IMR-90 (cell line): Measurements from ENCODE around the gene GNAZ. TPM values are rescaled to one million over a fixed set of nuclear protein-coding genes. Genes with fewer than 3 reads are reported as not detected.

Experiments used
- ATAC-seq: fragments of 200-7000 bp; cut with Tn5 transposase; 2 replicates; pipeline ENCODE4 v1.9.1; 2020; ENCODE audit warnings: low read depth, mild to moderate bottlenecking, moderate library complexity
- BruUV-seq: library from RNA; stranded (reverse); fragments of 400-500 nt; replicated peaks from 2 replicates; lab custom pipeline; 2021; lab: Mats Ljungman, UMichigan
- CTCF ChIA-PET: fragments of 300-600 bp; formaldehyde crosslinking; extraction: SDS; loops from one replicate; lab custom pipeline; 2021; ENCODE audit warnings: antibody characterized with exemption; lab: Yijun Ruan, JAX
- POLR2A ChIA-PET: fragments of 300-600 bp; sonication (Branson Sonifier 250); formaldehyde crosslinking; loops from one replicate; lab custom pipeline; 2022; ENCODE audit warnings: antibody characterized with exemption; ENCODE audit not compliant: unreplicated experiment; lab: Charles Lee
- DNase-seq: peaks from one replicate; pipeline ENCODE4 v3.0.0; 2013
- H2AFZ ChIP-seq: replicated peaks from 2 replicates; pipeline ENCODE3; 2013; ENCODE audit warnings: low read length, mild to moderate bottlenecking; ENCODE audit not compliant: poor library complexity
- H2AK5ac ChIP-seq: 2 replicates; pipeline ENCODE4 v1.6.1; 2013; ENCODE audit warnings: low read depth, low read length, inconsistent platforms
- H2AK9ac ChIP-seq: replicated peaks from 2 replicates; pipeline ENCODE3; 2013; ENCODE audit warnings: mild to moderate bottlenecking, low read depth, low read length, moderate library complexity; ENCODE audit not compliant: poor library complexity
- H2BK120ac ChIP-seq: 2 replicates; pipeline ENCODE4 v1.6.1; 2013; ENCODE audit warnings: low read depth, low read length, inconsistent platforms
- H2BK15ac ChIP-seq: 3 replicates; pipeline ENCODE4 v1.6.1; 2013; ENCODE audit warnings: low read depth, low read length, inconsistent platforms
- H2BK20ac ChIP-seq: 2 replicates; pipeline ENCODE4 v1.6.1; 2013; ENCODE audit warnings: low read depth, mild to moderate bottlenecking, inconsistent platforms, low read length, moderate library complexity
- H2BK5ac ChIP-seq: 2 replicates; pipeline ENCODE4 v1.6.1; 2013; ENCODE audit warnings: mild to moderate bottlenecking, low read depth, low read length, inconsistent platforms; ENCODE audit not compliant: poor library complexity, severe bottlenecking
- H3K14ac ChIP-seq: replicated peaks from 2 replicates; pipeline ENCODE4 v1.6.1; 2013; ENCODE audit warnings: low read depth, low read length, inconsistent platforms
- H3K18ac ChIP-seq: 2 replicates; pipeline ENCODE4 v1.6.1; 2013; ENCODE audit warnings: low read depth, low read length, control low read depth
- H3K23ac ChIP-seq: 2 replicates; pipeline ENCODE4 v1.6.1; 2013; ENCODE audit warnings: low read depth, low read length, inconsistent platforms
- H3K27ac ChIP-seq: 2 replicates; pipeline ENCODE4 v1.5.1; 2013; ENCODE audit warnings: mild to moderate bottlenecking, control low read depth, low read length; ENCODE audit not compliant: insufficient read depth
- H3K27me3 ChIP-seq: 2 replicates; pipeline ENCODE4 v1.6.1; 2013; ENCODE audit warnings: low read length; ENCODE audit not compliant: control insufficient read depth, insufficient read depth
- H3K36me3 ChIP-seq: 2 replicates; pipeline ENCODE4 v1.6.1; 2013; ENCODE audit warnings: low read length, mixed read lengths; ENCODE audit not compliant: control insufficient read depth, insufficient read depth
- H3K4ac ChIP-seq: 2 replicates; pipeline ENCODE4 v1.6.1; 2013; ENCODE audit warnings: low read depth, low read length, inconsistent platforms
- H3K4me1 ChIP-seq: 2 replicates; pipeline ENCODE4 v1.6.1; 2013; ENCODE audit warnings: low read length, mixed read lengths; ENCODE audit not compliant: control insufficient read depth, insufficient read depth
- H3K4me2 ChIP-seq: 2 replicates; pipeline ENCODE4 v1.6.1; 2013; ENCODE audit warnings: low read depth, mild to moderate bottlenecking, control low read depth, low read length, moderate library complexity
- H3K4me3 ChIP-seq: 2 replicates; pipeline ENCODE4 v1.5.1; 2013; ENCODE audit warnings: low read depth, mild to moderate bottlenecking, control low read depth, low read length, moderate library complexity; ENCODE audit not compliant: insufficient read depth
- H3K56ac ChIP-seq: 2 replicates; pipeline ENCODE4 v1.6.1; 2013; ENCODE audit warnings: low read length, inconsistent platforms; ENCODE audit not compliant: insufficient read depth; ENCODE audit errors: extremely low read depth
- H3K79me1 ChIP-seq, 2 experiments: 2 replicates each; pipeline ENCODE4 v1.6.1; 2013; ENCODE audit warnings: low read length in 2 of 2, inconsistent platforms in 1 of 2, low read depth in 1 of 2
- H3K9ac ChIP-seq: 2 replicates; pipeline ENCODE4 v1.6.1; 2013; ENCODE audit warnings: low read depth, low read length, control low read depth
- H3K9me1 ChIP-seq: 2 replicates; pipeline ENCODE4 v1.6.1; 2013; ENCODE audit warnings: low read length, inconsistent platforms; ENCODE audit not compliant: insufficient read depth
- H3K9me3 ChIP-seq: 2 replicates; pipeline ENCODE4 v1.6.1; 2013; ENCODE audit warnings: low read length; ENCODE audit not compliant: control insufficient read depth, insufficient read depth
- H4K20me1 ChIP-seq: 2 replicates; pipeline ENCODE4 v1.6.1; 2013; ENCODE audit warnings: low read length, inconsistent platforms; ENCODE audit not compliant: insufficient read depth
- H4K5ac ChIP-seq: 2 replicates; pipeline ENCODE4 v1.6.1; 2013; ENCODE audit warnings: mild to moderate bottlenecking, low read depth, low read length, control low read depth
- H4K8ac ChIP-seq, 2 experiments: 2 replicates each; pipeline ENCODE4 v1.6.1; 2013; ENCODE audit warnings: low read depth in 2 of 2, low read length in 2 of 2, control low read depth in 1 of 2, inconsistent platforms in 1 of 2
- H4K91ac ChIP-seq: 2 replicates; pipeline ENCODE4 v1.6.1; 2013; ENCODE audit warnings: low read depth, low read length, inconsistent platforms; ENCODE audit not compliant: insufficient read depth
- BHLHE40 ChIP-seq: fragments of 150-350 bp; IDR thresholded peaks from 2 replicates; pipeline ENCODE4 v1.6.1; 2016; ENCODE audit warnings: mild to moderate bottlenecking, low read depth, low read length
- CTCF ChIP-seq: conservative IDR thresholded peaks from 2 replicates; pipeline ENCODE4 v1.5.1; 2012; ENCODE audit warnings: mild to moderate bottlenecking, low read depth, low read length, improper control_type of control experiment
- FOS ChIP-seq: fragments of 150-350 bp; IDR thresholded peaks from 2 replicates; pipeline ENCODE4 v1.6.1; 2016; ENCODE audit warnings: low read depth, low read length
- MAZ ChIP-seq: IDR thresholded peaks from 2 replicates; pipeline ENCODE4 v1.6.1; 2012; ENCODE audit warnings: low read depth, mild to moderate bottlenecking, low read length, improper control_type of control experiment, moderate library complexity, borderline replicate concordance
- NFE2L2 ChIP-seq: fragments of 150-350 bp; IDR thresholded peaks from 2 replicates; pipeline ENCODE4 v1.6.1; 2016; ENCODE audit warnings: low read depth, mild to moderate bottlenecking, low read length
- POLR2A ChIP-seq: IDR thresholded peaks from 2 replicates; pipeline ENCODE4 v1.6.1; 2012; ENCODE audit warnings: mild to moderate bottlenecking, low read depth, low read length
- RAD21 ChIP-seq: IDR thresholded peaks from 2 replicates; pipeline ENCODE4 v1.6.1; 2012; ENCODE audit warnings: low read length, improper control_type of control experiment
- WGBS, 2 experiments: methylation state at CpG; one replicate each; pipeline versions ENCODE4 v1.1.5 to v1.1.7; 2013; ENCODE audit warnings: missing lambda C conversion rate in 2 of 2; ENCODE audit not compliant: insufficient read length in 1 of 2; ENCODE audit errors: extremely low coverage in 2 of 2; 5-methylcytosine and 5-hydroxymethylcytosine counted together
- dilution Hi-C: fragments of 300-500 bp; cut with HindIII; formaldehyde crosslinking; loops from one replicate; pipeline ENCODE4 v1.14.3; 2018; ENCODE audit warnings: low sequenced_read_pairs; ENCODE audit not compliant: unreplicated experiment
- in situ Hi-C: fragments of 300-500 bp; cut with MboI; formaldehyde crosslinking; loops from 3 replicates; pipeline ENCODE4 v1.14.3; 2019; ENCODE audit warnings: low sequenced_read_pairs, inconsistent platforms, mixed read lengths
- intact Hi-C: fragments of 100-400 bp; cut with micrococcal nuclease; formaldehyde crosslinking; loops from 2 replicates; pipeline ENCODE4 v1.10.0; 2022
- polyA plus RNA-seq, 3 experiments: library from polyadenylated mRNA; depleted of rRNA; stranded (reverse); fragments of >200 nt; gene quantifications; 2 replicates each; pipeline ENCODE4 v1.2.3, GENCODE V29; 2012; ENCODE audit warnings: low replicate concordance in 1 of 3
- total RNA-seq: library from RNA; depleted of rRNA; stranded (reverse); fragments of >200 nt; gene quantifications from 2 replicates; pipeline ENCODE4 v1.2.3, GENCODE V29; 2012
- TF ChIP-seq, protein P1 (sequence below): fragments of 150-350 bp; IDR thresholded peaks from 2 replicates; pipeline ENCODE4 v1.6.1; 2016; ENCODE audit warnings: low read depth, mild to moderate bottlenecking, low read length, moderate library complexity, borderline replicate concordance

Gene GNAZ
- total and polyA plus RNA-seq, 2 of the 4 experiments (the other 2 are of a cell fraction), result 1.5 to 2.5 TPM

- DNase-seq (no peak), ATAC-seq (no peak)
- intact Hi-C loops (no loop called here), dilution Hi-C loops (no loop called here), in situ Hi-C loops (no loop called here)
- no peak overlapping the region for H3K4me2 ChIP-seq
- H4K8ac ChIP-seq, result no peak overlapping the region
- H2AK9ac ChIP-seq, result no peak overlapping the region
- H3K4me1 ChIP-seq, result no peaks in the 10 kb centered on the region
- H2BK5ac ChIP-seq, result no peak overlapping the region
- BruUV-seq, result no TSS peak
- H4K91ac ChIP-seq, result no peak overlapping the region
- H3K27me3 ChIP-seq, result peaks cover 6% of the 10 kb centered on the region; the same call in 1 of the 2 replicates
- H3K14ac ChIP-seq, result no peak overlapping the region
- H3K36me3 ChIP-seq, result no peaks in the 10 kb centered on the region
- no peak overlapping the region for H3K27ac ChIP-seq
- no peaks in the 10 kb centered on the region for H3K9me1 ChIP-seq
- H2AFZ ChIP-seq, result no peak overlapping the region
- no peaks in the 10 kb centered on the region for H3K79me1 ChIP-seq
- no peaks in the 10 kb centered on the region for H3K9me3 ChIP-seq
- H3K56ac ChIP-seq, result no peak overlapping the region
- no peak overlapping the region for H3K18ac ChIP-seq
- H4K5ac ChIP-seq, result no peak overlapping the region
- no peaks in the 10 kb centered on the region for H4K20me1 ChIP-seq
- WGBS, 2 experiments, result 88% methylated on average over 7 of the region's 7 CpGs; no CpG with 5 or more reads in 1 of the 2 experiments
- H2BK120ac ChIP-seq, result no peak overlapping the region
- POLR2A ChIA-PET, result no interaction called here
- no peak overlapping the region for H3K9ac ChIP-seq
- H3K23ac ChIP-seq, result no peak overlapping the region
- no peak overlapping the region for H3K4me3 ChIP-seq
- CTCF ChIA-PET, result no interaction called here
- H2BK20ac ChIP-seq, result no peak overlapping the region
- no peak overlapping the region for H2BK15ac ChIP-seq
- TF ChIP-seq CTCF (no peak), POLR2A (no peak), BHLHE40 (no peak), MAZ (no peak), NFE2L2 (no peak), RAD21 (no peak), FOS (no peak)
- TF ChIP-seq, protein P1, sequence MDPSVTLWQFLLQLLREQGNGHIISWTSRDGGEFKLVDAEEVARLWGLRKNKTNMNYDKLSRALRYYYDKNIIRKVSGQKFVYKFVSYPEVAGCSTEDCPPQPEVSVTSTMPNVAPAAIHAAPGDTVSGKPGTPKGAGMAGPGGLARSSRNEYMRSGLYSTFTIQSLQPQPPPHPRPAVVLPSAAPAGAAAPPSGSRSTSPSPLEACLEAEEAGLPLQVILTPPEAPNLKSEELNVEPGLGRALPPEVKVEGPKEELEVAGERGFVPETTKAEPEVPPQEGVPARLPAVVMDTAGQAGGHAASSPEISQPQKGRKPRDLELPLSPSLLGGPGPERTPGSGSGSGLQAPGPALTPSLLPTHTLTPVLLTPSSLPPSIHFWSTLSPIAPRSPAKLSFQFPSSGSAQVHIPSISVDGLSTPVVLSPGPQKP, result no peak
- H2AK5ac ChIP-seq, result no peak overlapping the region
- no peak overlapping the region for H3K4ac ChIP-seq
These were observed 4.1 kb downstream of the GNAZ start for GRCh38 chr22:23074451-23074850.
